Activated CD4-positive, alpha-beta T cell treated with anti-CD3 and anti-CD28 coated beads for 4 hours (primary cell): Measurements from ENCODE around the gene ENPP1.
"Not testable (repeated sequence)": the region's sequence is repeated elsewhere in the genome, so short reads cannot be mapped to it uniquely, and the experiment has no call there.

Experiments used
- DNase-seq, 2 donors: peaks; one replicate each; pipeline ENCODE4 v3.0.0-alpha.2; 2020

The ENPP1 gene

GRCh38 chr6:131832363-131832762 lies 24.5 kb downstream of the ENPP1 start:
- DNase-seq: no peak

GRCh38 chr6:131838051-131838450 lies 30.2 kb downstream of the ENPP1 start:
- no peak for DNase-seq

DNA sequence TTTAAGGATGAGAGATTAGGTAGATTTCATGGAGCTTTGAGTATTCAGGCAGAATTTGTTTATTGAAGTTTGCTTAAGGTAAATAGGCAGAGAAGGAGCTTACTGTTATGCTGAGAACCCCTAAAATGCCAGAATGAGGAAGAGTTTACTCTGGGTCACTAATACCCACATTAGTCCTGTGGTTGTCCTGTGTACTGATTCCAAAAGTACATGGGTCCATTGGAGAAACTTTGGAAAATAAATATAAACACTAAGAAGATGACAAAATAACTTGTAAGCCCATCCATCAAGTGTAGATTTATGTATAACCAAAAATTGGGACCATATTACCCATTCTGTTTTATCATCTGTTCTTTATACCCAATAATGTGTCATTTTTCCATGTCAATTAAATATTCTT lies 31.6 kb downstream of the ENPP1 start:
- DNase-seq: no peak

DNA sequence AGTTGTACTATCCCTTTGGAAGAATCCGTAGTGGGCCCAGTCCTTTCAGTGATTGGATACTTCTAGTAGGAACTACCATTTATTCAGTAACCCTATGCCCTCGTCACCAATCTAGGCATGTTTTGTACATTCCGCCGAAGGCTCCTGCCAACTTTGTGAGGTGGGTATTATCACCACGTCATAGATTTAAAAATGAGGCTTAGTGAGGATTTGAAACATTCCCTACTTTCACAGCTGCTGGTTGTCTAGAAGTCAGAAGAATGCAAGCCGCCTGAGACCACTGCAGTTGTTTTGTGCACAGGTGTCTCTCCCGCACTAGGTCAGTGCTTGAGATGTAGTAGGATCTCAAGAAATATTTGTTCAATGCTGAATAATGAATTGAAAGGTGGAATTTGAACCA lies 32.6 kb downstream of the ENPP1 start:
- no peak for DNase-seq

DNA sequence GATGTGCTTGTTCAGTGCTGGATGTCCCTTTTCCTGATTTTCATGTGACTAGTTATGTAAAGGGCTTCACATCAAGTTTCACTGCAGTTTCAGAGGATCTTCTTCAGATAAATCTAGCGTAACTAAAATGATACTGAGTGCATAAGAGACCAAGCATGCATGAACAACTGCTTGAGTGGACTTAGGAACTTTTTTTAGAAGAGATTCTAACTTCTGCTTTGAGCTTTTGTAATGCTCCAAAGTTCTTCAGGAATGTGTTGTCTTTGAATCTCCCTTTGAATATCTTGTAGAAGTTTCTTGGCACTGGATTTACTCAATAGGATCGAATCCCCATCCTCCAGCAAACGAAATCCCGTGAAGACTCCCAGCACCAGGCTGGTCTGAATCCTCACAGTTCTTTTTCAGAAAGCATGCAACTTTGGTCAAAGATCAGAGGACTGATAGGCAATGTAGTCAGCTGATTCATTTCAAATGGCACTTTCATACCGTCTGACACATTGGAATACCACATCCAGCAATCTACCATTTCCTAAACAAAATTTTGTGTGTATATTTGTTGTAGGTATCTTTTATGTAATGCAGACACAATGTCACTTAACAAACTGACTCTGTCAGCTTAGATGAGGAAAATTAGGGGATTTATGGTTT lies 33.2 kb downstream of the ENPP1 start:
- no peak for DNase-seq

DNA sequence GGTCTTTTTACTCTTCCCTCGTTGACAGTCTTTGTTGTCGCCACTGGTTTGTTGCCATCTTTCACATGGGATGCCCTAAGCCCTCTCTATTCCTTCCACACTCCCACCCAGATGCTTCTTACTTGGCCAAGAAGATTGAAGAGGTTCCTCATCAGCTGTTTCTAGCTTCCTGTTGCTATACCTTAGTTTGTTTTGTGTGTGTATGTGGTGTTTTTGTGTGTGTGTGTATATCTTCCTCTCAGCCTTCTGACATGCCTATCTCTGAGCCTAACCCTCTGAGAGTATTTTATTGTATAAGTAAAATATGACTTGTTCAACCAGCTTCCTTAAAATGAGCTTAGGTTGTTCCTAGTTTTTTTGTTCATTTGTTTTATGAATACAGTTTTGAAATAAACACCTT lies 35.9 kb downstream of the ENPP1 start:
- no peak for DNase-seq

DNA sequence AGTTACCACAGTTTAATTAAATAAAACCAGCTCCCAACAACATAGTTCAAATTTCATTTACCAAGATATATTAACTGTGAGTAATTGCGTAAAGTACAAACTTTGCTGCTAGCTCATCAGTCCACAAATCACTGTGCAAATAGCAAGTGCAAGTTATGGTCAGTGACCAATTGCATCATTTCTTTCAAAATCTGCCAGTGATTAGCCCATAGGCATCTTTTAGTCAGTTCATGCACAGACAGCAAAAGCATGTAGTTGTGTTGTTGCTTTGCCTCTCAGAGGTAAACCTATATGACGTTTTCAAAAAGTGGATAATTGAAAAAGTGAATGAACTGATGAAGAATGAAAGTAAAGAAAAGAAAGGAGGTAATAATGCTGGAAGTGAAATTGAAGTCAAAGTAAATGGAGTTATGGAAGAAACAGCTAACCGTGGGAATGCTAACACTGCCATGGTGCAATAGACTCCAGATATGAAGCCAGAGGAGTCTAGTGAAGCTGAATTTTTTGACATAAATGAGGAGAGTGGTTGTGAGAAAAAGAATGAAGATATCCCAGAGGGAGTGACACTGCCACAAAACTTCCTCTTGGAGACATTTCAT lies 36.5 kb downstream of the ENPP1 start:
- no peak for DNase-seq

DNA sequence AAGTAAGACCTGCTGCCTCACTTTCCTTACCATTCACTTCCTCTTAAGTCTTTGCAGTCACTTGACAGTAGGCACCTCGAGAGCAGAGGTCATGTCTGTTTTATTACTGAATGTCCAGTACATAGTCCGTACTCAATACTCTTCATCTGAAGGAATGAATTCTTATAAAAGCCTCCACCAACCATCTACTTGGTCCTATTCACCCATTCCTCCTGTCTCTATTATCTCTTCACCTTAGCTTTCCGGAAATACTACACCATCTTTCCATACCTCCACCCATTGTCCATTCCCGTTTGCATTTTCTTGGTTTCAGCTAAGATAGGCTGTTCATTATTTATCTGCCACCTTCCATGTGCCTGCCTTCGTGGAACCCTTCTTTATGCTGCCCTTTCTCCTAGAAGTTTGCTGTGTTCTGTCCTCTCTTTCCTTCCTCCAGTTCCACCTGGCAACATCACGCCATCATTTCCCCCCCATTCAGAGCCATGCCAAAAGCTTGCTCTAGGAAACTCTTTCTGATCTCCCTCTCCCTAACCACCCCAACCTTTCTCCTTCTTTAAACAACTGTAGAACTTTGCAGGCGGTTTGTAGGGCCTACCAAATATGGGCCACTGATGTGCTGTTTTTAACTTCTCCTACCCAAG lies 38.3 kb downstream of the ENPP1 start:
- no peak for DNase-seq

- DNase-seq: no peak
These were observed 39.1 kb downstream of the ENPP1 start for GRCh38 chr6:131846905-131847304.

GRCh38 chr6:131849799-131850198 lies 42.0 kb downstream of the ENPP1 start:
- DNase-seq: no peak

- DNase-seq: no peak
These were observed 43.4 kb downstream of the ENPP1 start for GRCh38 chr6:131851049-131851769.

- no peak for DNase-seq
These were observed 44.4 kb downstream of the ENPP1 start for GRCh38 chr6:131852200-131852599.

- no peak for DNase-seq
These were observed 47.0 kb downstream of the ENPP1 start for GRCh38 chr6:131854803-131855202.

GRCh38 chr6:131858765-131859415 lies 51.1 kb downstream of the ENPP1 start:
- DNase-seq: no peak

DNA sequence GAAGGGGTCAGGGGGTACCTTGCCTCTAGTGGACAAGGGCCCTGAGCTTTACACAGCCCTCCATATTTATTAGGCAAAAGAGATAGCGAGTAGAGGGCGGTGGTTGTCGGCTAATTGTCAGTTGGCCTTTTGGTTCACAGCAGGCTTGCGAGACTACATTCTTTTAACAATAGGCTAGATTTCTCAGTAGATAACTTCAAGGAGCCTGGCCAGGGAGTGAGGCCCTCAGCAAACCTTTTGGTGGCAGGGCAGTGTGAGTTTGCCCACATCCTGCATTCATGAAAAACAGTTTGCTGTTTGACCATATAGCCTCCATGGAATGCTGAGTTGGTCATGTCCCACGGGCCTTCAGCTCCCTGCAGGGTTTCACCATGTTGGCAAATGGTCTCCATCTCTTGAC lies 51.8 kb downstream of the ENPP1 start:
- not testable (repeated sequence) for DNase-seq

DNA sequence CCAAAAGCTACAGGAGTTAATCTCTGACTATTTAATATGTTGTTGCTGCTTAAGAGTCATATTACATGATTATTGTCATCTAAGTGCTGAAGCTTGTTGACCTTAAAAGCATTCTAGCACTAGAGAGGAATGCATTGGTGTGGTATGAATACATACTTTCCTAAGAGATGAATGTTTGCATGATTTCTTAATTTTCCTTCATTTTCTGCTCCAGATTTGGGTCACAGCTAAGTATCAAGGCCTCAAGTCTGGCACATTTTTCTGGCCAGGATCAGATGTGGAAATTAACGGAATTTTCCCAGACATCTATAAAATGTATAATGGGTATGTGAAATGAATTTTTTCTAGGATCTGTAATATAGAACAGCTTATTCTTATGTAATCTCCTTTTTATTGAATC lies 53.6 kb downstream of the ENPP1 start:
- no peak for DNase-seq

DNA sequence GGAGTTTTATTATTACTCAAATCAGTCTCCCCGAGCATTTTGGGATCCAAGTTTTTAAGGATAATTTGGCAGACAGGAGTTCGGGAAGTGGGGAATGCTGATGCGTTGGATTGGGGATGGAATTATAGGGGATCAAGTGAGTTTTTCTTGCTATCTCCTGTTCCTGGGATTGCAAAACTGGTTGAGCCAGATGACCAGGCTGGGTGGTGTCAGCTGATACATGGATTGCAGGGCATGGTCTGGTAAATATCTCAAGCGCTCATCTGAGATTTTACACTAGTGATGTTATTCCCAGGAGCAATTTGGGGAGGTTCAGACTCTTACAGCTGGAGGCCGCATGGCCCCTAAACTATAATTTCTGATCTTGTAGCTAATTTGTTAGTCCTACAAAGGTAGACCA lies 54.7 kb downstream of the ENPP1 start:
- no peak for DNase-seq

GRCh38 chr6:131867744-131868143 lies 59.9 kb downstream of the ENPP1 start:
- DNase-seq: no peak

GRCh38 chr6:131868836-131869235 lies 61.0 kb downstream of the ENPP1 start:
- DNase-seq: no peak

GRCh38 chr6:131875647-131876046 lies 67.8 kb downstream of the ENPP1 start:
- DNase-seq: no peak

DNA sequence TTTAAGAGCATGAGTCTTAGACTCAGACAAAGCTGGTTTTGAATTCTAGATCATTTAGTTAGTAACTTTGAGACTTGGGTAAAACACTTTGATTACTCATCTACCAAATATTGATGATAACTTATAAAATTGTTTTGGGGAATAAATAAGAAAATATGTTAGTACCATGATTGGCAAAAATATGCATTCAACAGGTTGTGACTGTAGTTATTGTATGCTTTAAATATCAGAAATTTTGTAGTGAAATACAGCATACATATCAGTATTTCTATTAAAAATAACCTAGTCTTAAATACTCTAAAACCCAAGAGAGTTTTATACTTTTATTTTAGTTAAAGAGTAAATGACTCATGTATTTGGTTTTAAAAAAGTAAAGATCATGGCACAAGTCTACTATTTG lies 68.7 kb downstream of the ENPP1 start:
- no peak for DNase-seq

DNA sequence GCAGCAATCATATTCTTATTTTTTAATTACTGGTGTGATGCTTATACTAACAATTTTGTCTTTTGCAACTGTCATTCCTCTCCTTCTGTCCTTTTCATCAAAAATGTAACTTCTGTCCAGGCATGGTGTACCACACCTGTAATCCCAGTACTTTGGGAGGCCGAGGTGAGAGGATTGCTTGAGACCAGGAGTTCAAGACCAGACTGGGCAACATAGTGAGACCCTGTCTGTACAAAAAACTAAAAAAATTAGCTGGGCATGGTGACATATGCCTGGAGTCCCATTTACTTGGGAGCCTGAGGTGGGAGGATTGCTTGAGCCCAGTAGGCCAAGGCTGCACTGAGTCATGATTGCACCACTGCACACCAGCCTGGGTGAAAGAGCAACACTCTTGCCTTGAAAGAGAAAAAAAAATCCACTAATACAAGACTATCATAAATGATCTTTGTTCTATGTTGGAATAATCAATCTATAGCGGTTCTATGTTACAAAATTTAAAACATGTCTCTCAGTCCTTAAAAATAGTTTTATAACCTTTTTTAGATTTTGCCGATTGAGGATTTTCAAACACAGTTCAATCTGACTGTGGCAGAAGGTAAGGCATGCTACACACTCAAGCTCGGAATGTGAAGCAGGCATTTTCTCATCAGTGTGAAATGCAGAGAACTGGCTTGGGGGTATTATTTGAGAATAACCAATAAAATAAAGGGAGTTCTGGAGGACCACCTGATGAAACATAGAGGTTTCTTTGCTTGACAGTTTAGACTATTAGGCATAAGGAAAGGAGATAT lies 70.4 kb downstream of the ENPP1 start:
- DNase-seq: no peak

DNA sequence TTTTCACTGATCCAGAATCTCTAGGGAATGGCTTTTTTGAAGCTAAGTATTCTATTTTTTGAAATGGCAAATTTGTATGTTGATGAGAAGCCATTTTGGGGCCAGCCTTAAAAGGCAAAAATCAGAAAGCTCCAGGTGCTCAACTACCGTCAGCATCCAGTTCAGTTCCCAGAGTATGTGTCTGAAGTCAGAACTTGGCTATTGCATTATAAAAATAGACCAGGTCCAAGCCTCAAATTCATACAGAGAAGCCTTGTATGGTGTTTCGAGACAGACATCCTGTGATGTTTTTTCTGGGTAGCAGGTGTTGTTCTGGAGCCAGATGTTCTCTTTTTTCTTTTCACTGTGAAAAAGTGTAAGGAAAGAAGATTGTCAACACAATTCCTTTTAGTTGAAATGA lies 75.2 kb downstream of the ENPP1 start:
- no peak for DNase-seq
